NB4 (cell line): ENCODE measurements around the gene TMED6.

Experiments used
- CTCF ChIP-seq: IDR thresholded peaks from one replicate; pipeline ENCODE4 v1.5.1; 2012; ENCODE audit warnings: low read depth, low read length
- MAX ChIP-seq: IDR thresholded peaks from 2 replicates; pipeline ENCODE4 v1.6.1; 2011; ENCODE audit warnings: low read depth, low read length
- POLR2A ChIP-seq: IDR thresholded peaks from 2 replicates; pipeline ENCODE4 v1.6.1; 2011; ENCODE audit warnings: mild to moderate bottlenecking; ENCODE audit not compliant: insufficient read length; ENCODE audit errors: extremely low read depth

- TF ChIP-seq CTCF (no peak), POLR2A (no peak), MAX (no peak)
Observed at GRCh38 chr16:69325784-69326171, 25.8 kb downstream of the TMED6 start.
